GM19238 (cell line): ENCODE measurements around the gene CDC42SE2.
"Not testable (repeated sequence)": the region's sequence is repeated elsewhere in the genome, so short reads cannot be mapped to it uniquely, and the experiment has no call there.

Experiments
- DNase-seq: peaks from one replicate; pipeline ENCODE4 v3.0.0; 2011; ENCODE audit warnings: low spot score; ENCODE audit not compliant: insufficient read length

The CDC42SE2 gene

GRCh38 chr5:131277875-131278740 lies 14.3 kb downstream of the CDC42SE2 start:
- DNase-seq: no peak

- DNase-seq: not testable (repeated sequence)
Measured at GRCh38 chr5:131278741-131279124, 14.9 kb downstream of the CDC42SE2 start.

GRCh38 chr5:131279204-131279603 lies 15.4 kb downstream of the CDC42SE2 start:
- no peak for DNase-seq

DNA sequence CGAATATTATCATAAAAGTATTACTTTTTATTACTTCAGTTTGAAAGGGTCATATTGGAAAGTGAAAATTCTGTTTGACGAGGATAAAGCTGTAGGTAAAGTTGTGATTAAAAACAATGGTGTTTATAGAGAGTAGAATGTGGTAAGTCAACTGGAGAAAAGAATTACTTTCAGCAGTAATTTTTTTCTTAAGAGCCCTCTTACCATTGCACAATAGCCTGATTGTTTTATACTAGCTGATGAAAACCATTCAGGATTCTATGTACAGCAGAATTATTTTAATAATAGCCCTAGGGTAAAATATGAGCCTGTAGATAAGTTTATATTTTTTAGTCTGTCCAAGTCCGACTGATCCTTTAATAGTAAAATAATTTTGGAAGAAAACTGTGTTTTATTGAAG lies 16.6 kb downstream of the CDC42SE2 start:
- no peak for DNase-seq

GRCh38 chr5:131281133-131281867 lies 17.4 kb downstream of the CDC42SE2 start:
- DNase-seq: no peak

GRCh38 chr5:131281868-131282234 lies 18.0 kb downstream of the CDC42SE2 start:
- no peak for DNase-seq

DNA sequence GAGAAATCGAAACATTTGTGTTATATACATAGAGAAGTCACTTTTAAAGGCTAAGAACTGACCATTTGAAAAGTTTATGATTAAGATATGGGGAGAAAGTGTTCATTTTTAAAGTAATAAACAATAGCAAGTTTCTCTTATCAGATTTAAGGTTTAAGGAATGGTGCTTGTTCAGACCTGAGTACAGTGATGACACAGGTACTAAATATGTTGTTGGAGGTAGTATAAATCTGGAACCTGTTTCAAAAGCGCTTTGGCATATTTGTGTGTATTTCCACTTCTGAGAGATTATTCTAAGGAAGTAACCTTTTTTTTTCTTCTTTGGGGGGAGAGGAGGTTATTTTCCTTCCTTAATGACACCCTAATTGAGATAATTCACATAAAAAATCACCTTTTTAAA lies 18.4 kb downstream of the CDC42SE2 start:
- no peak for DNase-seq

DNA sequence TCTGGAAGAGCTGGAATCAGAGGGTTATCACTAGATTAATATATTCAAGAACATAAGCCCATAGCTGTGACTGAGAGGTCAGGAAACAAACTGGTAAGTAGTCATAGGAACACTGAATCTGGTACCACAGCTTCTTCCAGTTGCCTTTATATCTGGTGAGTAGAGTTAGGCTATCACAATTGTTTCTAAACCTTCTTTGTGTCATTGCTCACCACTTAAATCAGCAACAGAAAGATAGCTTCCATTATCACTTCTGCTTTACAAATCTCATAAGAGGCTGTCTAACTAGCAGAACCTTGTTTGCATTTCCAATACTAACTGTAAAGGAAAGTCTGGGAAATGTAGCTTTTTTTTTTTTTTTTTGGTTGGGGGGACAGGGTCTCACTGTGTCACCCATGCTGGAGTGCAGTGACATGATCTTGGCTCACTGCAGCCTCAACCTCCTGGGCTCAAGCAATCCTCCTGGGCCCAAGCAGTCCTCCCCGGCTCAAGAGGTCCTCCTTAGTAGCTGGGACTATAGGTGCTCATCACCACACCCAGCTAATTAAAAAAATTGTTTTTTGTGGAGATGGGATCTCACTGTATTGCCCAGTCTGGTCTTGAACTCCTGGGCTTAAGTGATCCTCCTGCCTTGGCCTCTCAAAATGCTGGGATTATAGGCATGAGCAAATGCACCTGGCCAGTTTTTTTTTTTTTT lies 22.0 kb downstream of the CDC42SE2 start:
- no peak for DNase-seq

- no peak for DNase-seq
Measured at GRCh38 chr5:131286400-131286715, 22.5 kb downstream of the CDC42SE2 start.

DNA sequence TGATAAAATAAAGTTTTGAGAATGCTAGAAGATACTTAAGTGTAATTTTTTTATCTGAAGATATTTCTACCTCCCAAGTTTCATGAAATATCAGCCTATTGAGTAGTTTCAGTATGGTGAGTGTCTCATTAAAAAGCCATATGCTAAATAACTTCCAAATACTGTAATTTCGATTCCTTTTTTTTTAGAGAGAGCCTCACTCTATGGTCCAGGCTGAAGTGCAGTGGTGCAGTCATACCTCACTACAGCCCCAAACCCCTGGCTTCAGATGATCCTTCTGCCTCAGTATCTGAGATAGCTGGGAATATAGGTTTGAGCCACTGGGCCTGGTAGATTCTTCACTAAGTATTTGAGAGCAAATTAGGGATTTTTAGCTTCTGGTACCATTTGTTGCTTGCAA lies 24.5 kb downstream of the CDC42SE2 start:
- no peak for DNase-seq

DNA sequence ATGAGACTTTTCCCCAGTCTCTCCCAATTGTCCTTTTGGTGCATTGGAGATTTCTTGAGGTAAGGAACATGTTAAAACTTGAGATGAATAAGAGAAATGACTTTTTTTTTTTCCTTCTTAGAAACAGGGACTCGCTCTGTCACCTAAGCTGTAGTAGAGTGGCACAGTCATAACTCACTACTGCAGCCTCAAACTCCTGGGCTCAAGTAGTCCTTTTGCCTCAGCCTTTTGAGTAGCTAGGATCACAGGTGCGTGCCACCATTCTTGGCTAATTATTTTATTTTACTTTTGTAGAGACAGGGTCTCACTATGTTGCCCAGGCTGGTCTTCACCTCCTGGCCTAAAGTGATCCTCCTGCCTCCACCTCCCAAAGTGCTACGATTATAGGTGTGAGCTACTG lies 25.9 kb downstream of the CDC42SE2 start:
- DNase-seq: no peak

- no peak for DNase-seq
Measured at GRCh38 chr5:131296213-131296672, 32.4 kb downstream of the CDC42SE2 start.

DNA sequence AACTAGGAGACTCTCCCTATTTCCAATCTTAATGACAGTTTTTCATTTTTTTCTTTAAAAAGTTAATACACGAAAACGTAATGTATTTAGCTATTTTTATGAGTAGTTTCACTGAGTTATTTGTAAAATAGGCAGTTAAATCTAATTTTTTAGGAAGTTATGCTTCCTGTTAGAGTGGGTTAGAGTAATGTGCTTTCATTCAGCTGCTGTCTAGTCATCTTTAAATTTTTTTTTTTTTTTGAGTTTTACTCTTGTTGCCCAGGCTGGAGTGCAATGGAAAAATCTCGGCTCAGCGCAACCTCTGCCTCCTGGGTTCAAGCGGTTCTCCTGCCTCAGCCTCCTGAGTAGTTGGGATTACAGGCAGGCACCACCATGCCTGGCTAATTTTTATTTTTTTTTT lies 34.0 kb downstream of the CDC42SE2 start:
- DNase-seq: no peak

- DNase-seq: no peak
Measured at GRCh38 chr5:131299465-131299864, 35.6 kb downstream of the CDC42SE2 start.

- no peak for DNase-seq
Measured at GRCh38 chr5:131302506-131302905, 38.7 kb downstream of the CDC42SE2 start.

GRCh38 chr5:131303537-131303936 lies 39.7 kb downstream of the CDC42SE2 start:
- DNase-seq: no peak

DNA sequence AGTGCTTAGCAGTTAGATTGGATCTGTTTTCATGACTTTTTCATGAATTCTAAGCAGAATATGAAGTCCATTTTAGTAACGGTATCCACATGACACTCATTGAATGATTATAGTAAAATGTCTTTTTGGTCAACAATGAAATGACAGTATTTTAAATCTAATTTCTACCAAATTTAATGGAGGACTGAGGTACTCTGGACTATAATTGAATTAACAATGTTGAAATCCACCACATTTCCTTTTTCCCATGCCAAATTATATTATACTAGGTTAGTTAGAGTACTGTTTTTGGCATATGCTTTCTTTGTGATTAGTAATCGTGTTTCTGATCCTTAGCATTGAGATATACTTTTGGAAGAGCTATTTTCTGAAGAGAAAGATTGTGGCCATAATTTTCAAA lies 40.6 kb downstream of the CDC42SE2 start:
- no peak for DNase-seq

DNA sequence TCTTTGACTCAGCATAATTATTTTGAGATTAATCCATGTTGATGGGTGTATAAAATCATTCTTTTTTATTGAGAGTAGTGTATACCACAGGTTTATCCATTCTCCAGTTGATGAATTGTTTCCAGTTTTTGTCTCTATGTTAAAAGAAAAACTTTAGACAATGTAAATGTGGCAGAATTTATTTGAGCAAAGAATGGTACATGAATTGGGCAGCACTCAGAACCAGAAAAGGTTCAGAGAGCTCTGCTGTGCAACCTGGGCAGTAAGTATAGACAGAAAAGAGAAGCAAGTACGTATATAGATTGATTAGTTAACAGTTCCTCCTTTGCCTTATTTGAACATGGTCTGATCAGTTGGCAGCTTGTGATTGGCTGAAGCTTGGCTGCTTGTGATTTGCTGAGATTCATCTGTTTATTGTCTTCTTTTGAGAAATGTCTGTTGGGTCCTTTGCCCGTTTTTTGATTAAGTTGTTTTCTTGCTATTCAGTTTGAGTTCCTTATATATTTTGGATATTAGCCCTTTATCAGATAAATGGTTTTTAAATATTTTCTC lies 41.4 kb downstream of the CDC42SE2 start:
- DNase-seq: no peak

GRCh38 chr5:131305906-131306305 lies 42.1 kb downstream of the CDC42SE2 start:
- no peak for DNase-seq

DNA sequence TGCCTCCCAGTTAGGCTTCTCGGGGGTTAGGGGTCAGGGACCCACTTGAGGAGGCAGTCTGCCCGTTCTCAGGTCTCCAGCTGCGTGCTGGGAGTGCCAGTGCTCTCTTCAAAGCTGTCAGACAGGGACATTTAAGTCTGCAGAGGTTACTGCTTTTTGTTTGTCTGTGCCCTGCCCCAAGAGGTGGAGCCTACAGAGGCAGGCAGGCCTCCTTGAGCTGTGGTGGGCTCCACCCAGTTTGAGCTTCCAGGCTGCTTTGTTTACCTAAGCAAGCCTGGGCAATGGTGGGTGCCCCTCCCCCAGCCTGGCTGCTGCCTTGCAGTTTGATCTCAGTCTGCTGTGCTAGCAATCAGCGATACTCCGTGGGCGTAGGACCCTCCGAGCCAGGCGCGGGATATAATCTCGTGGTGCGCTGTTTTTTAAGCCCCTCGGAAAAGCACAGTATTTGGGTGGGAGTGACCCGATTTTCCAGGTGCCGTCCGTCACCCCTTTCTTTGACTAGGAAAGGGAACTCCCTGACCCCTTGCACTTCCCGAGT lies 48.5 kb downstream of the CDC42SE2 start:
- not testable (repeated sequence) for DNase-seq

DNA sequence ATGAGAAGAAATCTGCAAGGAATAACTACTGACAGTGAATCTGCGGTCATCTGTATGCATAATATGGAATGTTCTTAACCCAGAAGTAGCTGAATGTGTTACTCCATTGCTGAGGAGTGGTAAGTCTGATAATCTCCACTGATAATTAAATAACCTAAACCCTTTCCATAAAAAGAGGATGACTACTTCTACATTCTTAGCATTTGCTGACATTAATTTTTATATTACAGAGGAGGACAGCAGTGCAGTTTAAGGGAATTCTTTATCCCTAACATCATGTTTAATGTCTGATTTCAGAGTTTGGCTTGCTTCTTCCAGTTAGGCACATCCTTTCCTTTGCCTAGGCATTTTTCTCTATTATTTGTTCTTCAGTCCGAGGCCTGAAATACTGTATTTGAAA lies 52.2 kb downstream of the CDC42SE2 start:
- no peak for DNase-seq

DNA sequence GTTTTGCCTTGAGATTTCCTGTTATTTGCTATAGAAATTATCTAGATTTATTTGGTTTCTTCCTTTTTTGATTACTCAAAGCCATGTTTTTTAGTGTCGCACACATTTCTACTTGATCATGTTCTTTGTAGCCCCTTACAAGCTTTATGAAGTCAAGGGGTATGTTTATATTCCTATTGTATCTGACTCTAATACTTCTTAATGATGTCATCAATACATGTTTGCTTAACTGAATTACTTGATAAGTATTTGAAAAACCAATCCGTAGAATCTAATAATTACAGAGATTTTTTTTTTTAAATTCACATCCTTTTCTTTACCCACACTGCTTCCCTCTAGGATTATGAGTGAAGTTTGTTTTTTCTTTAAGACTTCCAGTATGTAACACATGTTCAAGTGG lies 53.0 kb downstream of the CDC42SE2 start:
- DNase-seq: no peak
